GM12892 (cell line): ENCODE results near the gene GALNTL6.

Source experiments
- DNase-seq: peaks from one replicate; pipeline ENCODE4 v3.0.0; 2011; ENCODE audit not compliant: insufficient read length
- FAIRE-seq: peaks from 2 replicates; lab custom pipeline; 2011; peaks lifted over from hg19 to GRCh38; lab: Jason Lieb, UNC
- POLR2A ChIP-seq: IDR thresholded peaks from 2 replicates; pipeline ENCODE4 v1.6.1; 2011; ENCODE audit warnings: low read depth, low read length, control low read depth
- POLR2AphosphoS5 ChIP-seq: IDR thresholded peaks from 2 replicates; pipeline ENCODE4 v1.6.1; 2011; ENCODE audit warnings: low read depth, low read length, control low read depth
- TAF1 ChIP-seq: IDR thresholded peaks from 2 replicates; pipeline ENCODE4 v1.6.1; 2011; ENCODE audit warnings: low read depth, mild to moderate bottlenecking, control low read depth, low read length, borderline replicate concordance

The GALNTL6 gene

GRCh38 chr4:172256820-172257219 lies 443.6 kb downstream of the GALNTL6 start:
- FAIRE-seq (no peak), DNase-seq (no peak)
- TF ChIP-seq POLR2A (no peak), POLR2AphosphoS5 (no peak), TAF1 (no peak)

GRCh38 chr4:172270397-172270796 lies 457.2 kb downstream of the GALNTL6 start:
- TF ChIP-seq POLR2A: no peak
- no peak for TF ChIP-seq TAF1
- TF ChIP-seq POLR2AphosphoS5: no peak
- FAIRE-seq (no peak), DNase-seq (no peak)

GRCh38 chr4:172287117-172287516 lies 473.9 kb downstream of the GALNTL6 start:
- TF ChIP-seq TAF1 (no peak), POLR2AphosphoS5 (no peak), POLR2A (no peak)
- FAIRE-seq (no peak), DNase-seq (no peak)

GRCh38 chr4:172305698-172306097 lies 492.5 kb downstream of the GALNTL6 start:
- FAIRE-seq (no peak), DNase-seq (no peak)
- TF ChIP-seq POLR2AphosphoS5 (no peak), TAF1 (no peak), POLR2A (no peak)

- TF ChIP-seq POLR2A (no peak), POLR2AphosphoS5 (no peak), TAF1 (no peak)
- no peak for DNase-seq
- no peak for FAIRE-seq
Observed at GRCh38 chr4:172308078-172308477, 494.9 kb downstream of the GALNTL6 start.

- no peak for TF ChIP-seq POLR2A
- no peak for TF ChIP-seq TAF1
- no peak for TF ChIP-seq POLR2AphosphoS5
- DNase-seq (no peak), FAIRE-seq (no peak)
Observed at GRCh38 chr4:172311682-172312081, 498.5 kb downstream of the GALNTL6 start.

- no peak for TF ChIP-seq TAF1
- TF ChIP-seq POLR2A: no peak
- TF ChIP-seq POLR2AphosphoS5: no peak
- DNase-seq: no peak
- no peak for FAIRE-seq
Observed at GRCh38 chr4:172323288-172323687, 510.1 kb downstream of the GALNTL6 start.

- DNase-seq (no peak), FAIRE-seq (no peak)
- TF ChIP-seq POLR2A (no peak), TAF1 (no peak), POLR2AphosphoS5 (no peak)
Observed at GRCh38 chr4:172344308-172344938, 531.2 kb downstream of the GALNTL6 start.

- FAIRE-seq (no peak), DNase-seq (no peak)
- no peak for TF ChIP-seq POLR2A
- TF ChIP-seq TAF1: no peak
- no peak for TF ChIP-seq POLR2AphosphoS5
Observed at GRCh38 chr4:172348426-172348825, 535.2 kb downstream of the GALNTL6 start.

- FAIRE-seq (no peak), DNase-seq (no peak)
- TF ChIP-seq POLR2A: no peak
Observed at GRCh38 chr4:172352356-172352755, 539.2 kb downstream of the GALNTL6 start.

- FAIRE-seq (no peak), DNase-seq (no peak)
- TF ChIP-seq TAF1 (no peak), POLR2AphosphoS5 (no peak), POLR2A (no peak)
Observed at GRCh38 chr4:172356016-172356415, 542.8 kb downstream of the GALNTL6 start.

GRCh38 chr4:172357006-172357540 lies 543.9 kb downstream of the GALNTL6 start:
- DNase-seq (no peak), FAIRE-seq (no peak)
- TF ChIP-seq POLR2AphosphoS5: no peak
- no peak for TF ChIP-seq TAF1
- no peak for TF ChIP-seq POLR2A
